ENCODE results near the gene ZNF600. TPM values are rescaled to one million over a fixed set of nuclear protein-coding genes. Genes with fewer than 3 reads are reported as not detected.

The ZNF600 gene
- total and polyA plus RNA-seq, 2 of the 8 experiments (the other 6 are each of a cell fraction or from before 2014, with no cell fraction given): 2.1 to 8.0 TPM

- FAIRE-seq (no peak), DNase-seq (ENCODE audit: low read depth in 1 of 2, low spot score in 2 of 2) (no peak)
- CTCF ChIA-PET (ENCODE audit: partially characterized antibody): no interaction called here
- no peak overlapping the region for H2BK5ac ChIP-seq (ENCODE audit: low read depth, low read length)
- H2BK15ac ChIP-seq (ENCODE audit: low read length): no peak overlapping the region
- WGBS, 2 experiments (ENCODE audit: extremely low coverage in 1 of 2, insufficient coverage in 1 of 2, insufficient read length in 1 of 2, insufficient replicate concordance in 2 of 2, low coverage in 1 of 2, low lambda C conversion rate in 2 of 2, missing lambda C conversion rate in 1 of 2): 91% methylated on average over 23 of the region's 23 CpGs; no CpG with 5 or more reads in 1 of the 2 experiments
- H3K4ac ChIP-seq (replicated peaks; ENCODE audit: insufficient read length, low read depth, low read length): no peak overlapping the region
- no peak overlapping the region for H3K27ac ChIP-seq (ENCODE audit: low read depth, low read length)
- H3K79me2 ChIP-seq (ENCODE audit: control insufficient read depth in 1 of 2, insufficient read depth in 2 of 2, low read length in 2 of 2): no peaks in the 10 kb centered on the region
- H2BK120ac ChIP-seq (replicated peaks; ENCODE audit: low read depth, low read length): no peak overlapping the region
- no peak overlapping the region for H4K91ac ChIP-seq (replicated peaks; ENCODE audit: insufficient read length, low read length)
- no peaks in the 10 kb centered on the region for H3K23me2 ChIP-seq (ENCODE audit: low read depth, low read length)
- H3K4me2 ChIP-seq (ENCODE audit: insufficient read depth in 1 of 2, low read depth in 2 of 2, low read length in 2 of 2): no peak overlapping the region
- H3K18ac ChIP-seq (ENCODE audit: extremely low read depth, low read length): no peak overlapping the region
- no peak overlapping the region for H3K9ac ChIP-seq (replicated peaks in 1 of 4; ENCODE audit: extremely low read depth in 1 of 4, low read depth in 3 of 4, low read length in 3 of 4)
- H2BK12ac ChIP-seq (ENCODE audit: low read depth, low read length): no peak overlapping the region
- no peaks in the 10 kb centered on the region for H3K27me3 ChIP-seq (replicated peaks in 1 of 4; ENCODE audit: control insufficient read depth in 3 of 4, extremely low read depth in 1 of 4, insufficient read depth in 3 of 4, low read length in 3 of 4)
- no peak overlapping the region for H2AK5ac ChIP-seq (ENCODE audit: low read depth, low read length)
- no peak overlapping the region for H2AFZ ChIP-seq (ENCODE audit: low read length)
- no peaks in the 10 kb centered on the region for H3K79me1 ChIP-seq (ENCODE audit: low read depth, low read length)
- H2BK20ac ChIP-seq (ENCODE audit: low read length): no peak overlapping the region
- peaks cover 0 to 1% of the 10 kb centered on the region in 2 experiments for H4K20me1 ChIP-seq (replicated peaks in 1 of 2; ENCODE audit: control insufficient read depth in 1 of 2, insufficient read depth in 2 of 2, low read length in 2 of 2)
- no peak overlapping the region for H3K56ac ChIP-seq (replicated peaks; ENCODE audit: insufficient read length, low read depth, low read length)
- H3K14ac ChIP-seq (ENCODE audit: insufficient read length): no peak overlapping the region
- H3K9me3 ChIP-seq (ENCODE audit: insufficient read depth in 2 of 2, low read depth in 1 of 2, low read length in 1 of 2): peaks cover 11 to 18% of the 10 kb centered on the region in 2 experiments; a peak in 2 of 4 replicates
- peak overlapping the region; percentile 68; the same call in 1 of the 2 replicates for H4K8ac ChIP-seq (ENCODE audit: extremely low read depth, insufficient read depth, low read length)
- H3K4me3 ChIP-seq (ENCODE audit: extremely low read depth in 1 of 4, insufficient read depth in 2 of 4, low read depth in 3 of 4, low read length in 4 of 4): no peak overlapping the region
- no peaks in the 10 kb centered on the region; a peak in 1 of 7 replicates for H3K4me1 ChIP-seq (replicated peaks in 1 of 4; ENCODE audit: control insufficient read depth in 3 of 4, insufficient read depth in 4 of 4, low read length in 3 of 4)
- POLR2A ChIA-PET (ENCODE audit: partially characterized antibody): no interaction called here
- no peak overlapping the region for H4K5ac ChIP-seq (ENCODE audit: insufficient read length, low read depth, low read length)
- H3K36me3 ChIP-seq (ENCODE audit: control insufficient read depth in 2 of 4, insufficient read depth in 4 of 4, low read length in 3 of 4): peaks cover 0 to 19% (median 7%) of the 10 kb centered on the region in 4 experiments; a peak in 4 of 8 replicates
- H3K23ac ChIP-seq (ENCODE audit: insufficient read length): no peak overlapping the region
- TF ChIP-seq ATF3 (IDR thresholded peaks at IDR 0.05; ENCODE audit: insufficient read depth, low read depth, low read length) (no peak), SAP30 (IDR thresholded peaks at IDR 0.05; ENCODE audit: insufficient read depth, insufficient replicate concordance, low read length) (no peak), CREB1 (IDR thresholded peaks at IDR 0.05) (no peak), SIRT6 (IDR thresholded peaks at IDR 0.05; ENCODE audit: low read length) (no peak), CHD1 (IDR thresholded peaks at IDR 0.05; ENCODE audit: low read depth, low read length) (no peak), TAF7 (optimal IDR thresholded peaks at IDR 0.05; ENCODE audit: borderline replicate concordance, low read depth, low read length) (no peak), BCL11A (IDR thresholded peaks at IDR 0.05; ENCODE audit: low read depth in 2 of 2, low read length in 2 of 2) (no peak), CHD2 (IDR thresholded peaks at IDR 0.05; ENCODE audit: low read length) (no peak), PHF8 (conservative IDR thresholded peaks at IDR 0.05; ENCODE audit: low read depth, low read length) (no peak), RXRA (IDR thresholded peaks at IDR 0.05; ENCODE audit: insufficient read depth, low read depth, low read length) (no peak), BRCA1 (IDR thresholded peaks at IDR 0.05; ENCODE audit: low read depth, low read length) (no peak), TCF12 (IDR thresholded peaks at IDR 0.05; ENCODE audit: low read depth, low read length) (no peak), POU5F1 (IDR thresholded peaks at IDR 0.05; ENCODE audit: low read depth, low read length) (no peak)
Measured at GRCh38 chr19:52724701-52725514, 61.7 kb downstream of the ZNF600 start.

Data from H1 (cell line).